ENCODE data around the gene LACC1. TPM values are rescaled to one million over a fixed set of nuclear protein-coding genes. Genes with fewer than 3 reads are reported as not detected.
A peak's percentile ranks its signal among the peaks of the same experiment; 100 is the strongest.

Gene LACC1
- total RNA-seq (2022) (3.4 and 4.0 TPM in 2 replicates), Bru-seq, nascent RNA (percentile 54 among the genes with signal in this experiment), BruChase-seq, experiment 1, labeled RNA remaining after a 6-hour chase (percentile 65 among the genes with signal in this experiment), BruChase-seq, experiment 2, labeled RNA remaining after a 2-hour chase (percentile 63 among the genes with signal in this experiment)
- long read RNA-seq, full-length matches to known transcripts = 3 of 5 reads
- long read RNA-seq, partial matches to known transcripts = 0 of 5 reads
- long read RNA-seq, other reads (novel, unspliced or antisense) = 2 of 5 reads

GRCh38 chr13:43879755-43880181 lies at the start of gene LACC1:
Gene LACC1, plus strand, starts transcription at chr13:43879904. Its CDS starts 1,082 bp downstream, at chr13:43880986.
- DNase-seq = peak; percentile 49
- H3K4me3 Mint-ChIP-seq (ENCODE audit: low read depth, unreplicated experiment) = peak within 1 kb of the TSS; percentile 96
- intact Hi-C loops (cut with micrococcal nuclease; ENCODE audit: unreplicated experiment) = loop anchor here (10.0 kb wide), 1 partner anchor 575 kb away; no protein-coding TSS in a partner anchor

GRCh38 chr13:43830497-43830881 lies 49.2 kb upstream of the LACC1 start:
- Mint-ChIP-seq H3K4me3 (ENCODE audit: low read depth, unreplicated experiment) (no peak overlapping the region), H3K27me3 (ENCODE audit: unreplicated experiment) (no peaks in the 10 kb centered on the region), H3K9me3 (ENCODE audit: low read depth, unreplicated experiment) (no peaks in the 10 kb centered on the region), H3K36me3 (ENCODE audit: insufficient read depth, unreplicated experiment) (no peaks in the 10 kb centered on the region), H3K4me1 (ENCODE audit: low read depth, unreplicated experiment) (no peaks in the 10 kb centered on the region), H3K27ac (ENCODE audit: unreplicated experiment) (no peak overlapping the region)
- DNase-seq = no peak
- no peak for TF ChIP-seq CTCF (IDR thresholded peaks at IDR 0.05; ENCODE audit: unreplicated experiment)
- no TSS peak for BruUV-seq (replicated peaks)
- CTCF ChIA-PET = no interaction called here
- intact Hi-C loops (cut with micrococcal nuclease; ENCODE audit: unreplicated experiment) = no loop called here

More at GRCh38 chr13:43879755-43880181, at the start of gene LACC1:
- CTCF ChIA-PET = interaction anchor here (0.5 kb wide), 1 partner anchor 831 kb away, joined by 6 read pairs; no protein-coding TSS in a partner anchor
- H3K4me1 Mint-ChIP-seq (ENCODE audit: low read depth, unreplicated experiment) = peaks cover 24% of the 10 kb centered on the region
- H3K27ac Mint-ChIP-seq (ENCODE audit: unreplicated experiment) = peak within 1 kb of the TSS; percentile 84
- no TSS peak for BruUV-seq (replicated peaks)
- no peaks in the 10 kb centered on the region for H3K9me3 Mint-ChIP-seq (ENCODE audit: low read depth, unreplicated experiment)
- no peaks in the 10 kb centered on the region for H3K27me3 Mint-ChIP-seq (ENCODE audit: unreplicated experiment)
- peaks cover 20% of the 10 kb centered on the region for H3K36me3 Mint-ChIP-seq (ENCODE audit: insufficient read depth, unreplicated experiment)
- TF ChIP-seq CTCF (IDR thresholded peaks at IDR 0.05; ENCODE audit: unreplicated experiment) = no peak

GRCh38 chr13:43831088-43831487 lies 48.6 kb upstream of the LACC1 start:
- Mint-ChIP-seq H3K27ac (ENCODE audit: unreplicated experiment) (no peak overlapping the region), H3K36me3 (ENCODE audit: insufficient read depth, unreplicated experiment) (no peaks in the 10 kb centered on the region), H3K4me3 (ENCODE audit: low read depth, unreplicated experiment) (no peak overlapping the region), H3K4me1 (ENCODE audit: low read depth, unreplicated experiment) (no peaks in the 10 kb centered on the region), H3K27me3 (ENCODE audit: unreplicated experiment) (no peaks in the 10 kb centered on the region), H3K9me3 (ENCODE audit: low read depth, unreplicated experiment) (no peaks in the 10 kb centered on the region)
- TF ChIP-seq CTCF (IDR thresholded peaks at IDR 0.05; ENCODE audit: unreplicated experiment) = no peak
- no TSS peak for BruUV-seq (replicated peaks)
- intact Hi-C loops (cut with micrococcal nuclease; ENCODE audit: unreplicated experiment) = no loop called here
- CTCF ChIA-PET = no interaction called here
- DNase-seq = no peak

GRCh38 chr13:43835701-43836100 lies 44.0 kb upstream of the LACC1 start:
- Mint-ChIP-seq H3K4me3 (ENCODE audit: low read depth, unreplicated experiment) (no peak overlapping the region), H3K27ac (ENCODE audit: unreplicated experiment) (no peak overlapping the region), H3K36me3 (ENCODE audit: insufficient read depth, unreplicated experiment) (no peaks in the 10 kb centered on the region), H3K4me1 (ENCODE audit: low read depth, unreplicated experiment) (no peaks in the 10 kb centered on the region), H3K9me3 (ENCODE audit: low read depth, unreplicated experiment) (no peaks in the 10 kb centered on the region), H3K27me3 (ENCODE audit: unreplicated experiment) (no peaks in the 10 kb centered on the region)
- CTCF ChIA-PET = no interaction called here
- intact Hi-C loops (cut with micrococcal nuclease; ENCODE audit: unreplicated experiment) = no loop called here
- no TSS peak for BruUV-seq (replicated peaks)
- no peak for DNase-seq
- no peak for TF ChIP-seq CTCF (IDR thresholded peaks at IDR 0.05; ENCODE audit: unreplicated experiment)
